ENCODE results near the gene UGT1A1. TPM values are rescaled to one million over a fixed set of nuclear protein-coding genes. Genes with fewer than 3 reads are reported as not detected.

The UGT1A1 gene
- total RNA-seq, 1 experiment from 2014 or later, result not detected

DNA sequence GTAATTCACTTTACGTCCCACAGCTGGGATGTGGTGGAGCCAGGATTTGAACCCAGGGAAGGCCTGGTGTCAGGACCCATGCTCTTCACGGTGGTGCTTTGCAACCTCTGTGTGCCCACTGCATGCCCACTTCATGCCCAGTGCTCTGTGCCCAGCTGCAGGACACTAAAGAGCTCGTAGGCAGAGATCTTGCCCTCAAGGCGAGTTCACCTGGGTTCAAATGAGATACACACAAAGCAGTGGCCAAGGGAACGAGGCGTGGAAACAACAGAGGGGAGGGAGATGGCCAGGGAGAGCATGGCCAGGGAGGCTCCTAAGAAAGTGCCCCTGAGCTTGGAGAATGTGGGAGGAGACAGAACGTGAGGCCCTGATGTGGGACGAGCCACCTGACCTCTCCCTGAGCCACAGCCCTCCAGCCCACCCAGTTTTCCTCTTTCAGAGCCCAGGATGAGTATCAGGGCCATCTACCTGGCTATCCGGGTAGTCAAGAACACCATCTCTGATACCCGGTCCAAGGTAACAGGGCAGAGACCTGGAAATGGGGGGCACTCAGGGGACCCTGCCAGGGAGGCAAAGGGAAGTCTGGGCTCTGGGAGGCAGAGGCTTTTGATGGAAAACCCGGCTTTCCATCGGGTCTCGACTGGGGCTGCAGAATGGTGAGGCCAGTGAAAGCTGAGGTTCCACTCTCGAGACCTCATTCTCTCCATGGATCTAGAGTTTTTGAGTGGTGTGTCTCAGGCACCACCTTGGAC, 38.4 kb downstream of the UGT1A1 start:
- no peaks in the 10 kb centered on the region for H3K27me3 ChIP-seq (ENCODE audit: insufficient read depth, low read length)
- CTCF ChIA-PET, result no interaction called here

More for the DNA sequence above, 38.4 kb downstream of the UGT1A1 start:
- BruUV-seq (replicated peaks), result no TSS peak
- Histone ChIP-seq H3K27ac (ENCODE audit: low read depth, low read length) (no peak overlapping the region), H3K79me2 (ENCODE audit: insufficient read depth, low read length) (no peaks in the 10 kb centered on the region), H3K4me3 (replicated peaks in 1 of 2; ENCODE audit: low read depth in 1 of 2, low read length in 2 of 2) (no peak overlapping the region), H3K4me2 (ENCODE audit: low read length) (no peak overlapping the region), H4K20me1 (ENCODE audit: insufficient read depth) (no peaks in the 10 kb centered on the region), H3K4me1 (ENCODE audit: control insufficient read depth in 1 of 2, insufficient read depth in 2 of 2, low read length in 2 of 2) (peaks cover 5 to 9% of the 10 kb centered on the region in 2 experiments; a peak in 3 of 4 replicates), H3K9me3 (ENCODE audit: control insufficient read depth in 1 of 2, insufficient read depth in 1 of 2, low read depth in 1 of 2, low read length in 2 of 2) (no peaks in the 10 kb centered on the region), H3K36me3 (ENCODE audit: control insufficient read depth in 1 of 2, insufficient read depth in 2 of 2, low read length in 2 of 2) (no peaks in the 10 kb centered on the region), H2AFZ (ENCODE audit: low read depth, low read length, poor library complexity, severe bottlenecking) (no peak overlapping the region), H3K9ac (ENCODE audit: low read length) (no peak overlapping the region), H3K9me2 (ENCODE audit: insufficient read depth) (no peaks in the 10 kb centered on the region)
- ChIA-PET RAD21 (ENCODE audit: low non-redundant PET in 1 of 2, low total read pairs in 2 of 2, uncharacterized antibody in 2 of 2, unreplicated experiment in 2 of 2) (no interaction called here), POLR2A (no interaction called here)
- TF ChIP-seq REST (IDR thresholded peaks at IDR 0.05; ENCODE audit: low read depth) (no peak), SP1 (IDR thresholded peaks at IDR 0.05; ENCODE audit: low read depth) (no peak), MAX (IDR thresholded peaks at IDR 0.05) (no peak), YY1 (IDR thresholded peaks at IDR 0.05; ENCODE audit: extremely low read depth, insufficient replicate concordance, low read depth, low read length) (no peak), POLR2A (IDR thresholded peaks at IDR 0.05; ENCODE audit: borderline replicate concordance, extremely low read depth, insufficient read depth, insufficient read length) (no peak), SIN3A (IDR thresholded peaks at IDR 0.05; ENCODE audit: low read depth) (no peak), ELF1 (IDR thresholded peaks at IDR 0.05; ENCODE audit: borderline replicate concordance, low read depth) (no peak), EGR1 (IDR thresholded peaks at IDR 0.05; ENCODE audit: low read depth) (no peak), CEBPB (IDR thresholded peaks at IDR 0.05; ENCODE audit: low read depth) (no peak), RAD21 (IDR thresholded peaks at IDR 0.05; ENCODE audit: low read depth) (no peak), CTCF (IDR thresholded peaks at IDR 0.05 in 2 of 3, conservative IDR thresholded peaks at IDR 0.05 in 1 of 3; ENCODE audit: borderline replicate concordance in 1 of 3, insufficient read depth in 1 of 3, low read depth in 2 of 3, low read length in 2 of 3) (no peak), ZNF274 (IDR thresholded peaks at IDR 0.05; ENCODE audit: low read depth, low read length) (no peak), CBX3 (IDR thresholded peaks at IDR 0.05; ENCODE audit: low read depth) (no peak), EZH2 (IDR thresholded peaks at IDR 0.05) (no peak), EZH2phosphoT487 (IDR thresholded peaks at IDR 0.05; ENCODE audit: borderline replicate concordance) (no peak), ZFX (IDR thresholded peaks at IDR 0.05) (no peak), TCF7L2 (IDR thresholded peaks at IDR 0.05; ENCODE audit: borderline replicate concordance, extremely low read depth, insufficient read depth, insufficient read length) (no peak), FOSL1 (IDR thresholded peaks at IDR 0.05; ENCODE audit: low read depth) (no peak), SRF (IDR thresholded peaks at IDR 0.05; ENCODE audit: low read depth) (no peak)
- TF ChIP-seq, protein P1, sequence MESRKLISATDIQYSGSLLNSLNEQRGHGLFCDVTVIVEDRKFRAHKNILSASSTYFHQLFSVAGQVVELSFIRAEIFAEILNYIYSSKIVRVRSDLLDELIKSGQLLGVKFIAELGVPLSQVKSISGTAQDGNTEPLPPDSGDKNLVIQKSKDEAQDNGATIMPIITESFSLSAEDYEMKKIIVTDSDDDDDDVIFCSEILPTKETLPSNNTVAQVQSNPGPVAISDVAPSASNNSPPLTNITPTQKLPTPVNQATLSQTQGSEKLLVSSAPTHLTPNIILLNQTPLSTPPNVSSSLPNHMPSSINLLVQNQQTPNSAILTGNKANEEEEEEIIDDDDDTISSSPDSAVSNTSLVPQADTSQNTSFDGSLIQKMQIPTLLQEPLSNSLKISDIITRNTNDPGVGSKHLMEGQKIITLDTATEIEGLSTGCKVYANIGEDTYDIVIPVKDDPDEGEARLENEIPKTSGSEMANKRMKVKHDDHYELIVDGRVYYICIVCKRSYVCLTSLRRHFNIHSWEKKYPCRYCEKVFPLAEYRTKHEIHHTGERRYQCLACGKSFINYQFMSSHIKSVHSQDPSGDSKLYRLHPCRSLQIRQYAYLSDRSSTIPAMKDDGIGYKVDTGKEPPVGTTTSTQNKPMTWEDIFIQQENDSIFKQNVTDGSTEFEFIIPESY (IDR thresholded peaks at IDR 0.05; ENCODE audit: extremely low read depth, insufficient replicate concordance, low read length), result no peak
- ATAC-seq (no peak), DNase-seq (ENCODE audit: low read depth, low spot score) (no peak)
- intact Hi-C loops (cut with micrococcal nuclease), result no loop called here
